NK-92 (cell line): Measurements from ENCODE around the gene PTPN12.
A peak's percentile ranks its signal among the peaks of the same experiment; 100 is the strongest.
"Not testable (repeated sequence)": the region's sequence is repeated elsewhere in the genome, so short reads cannot be mapped to it uniquely, and the experiment has no call there.

Experiments
- DNase-seq: peaks from one replicate; lab custom pipeline; 2025; ENCODE audit not compliant: unreplicated experiment; lab: John Stamatoyannopoulos, UW

Gene PTPN12

DNA sequence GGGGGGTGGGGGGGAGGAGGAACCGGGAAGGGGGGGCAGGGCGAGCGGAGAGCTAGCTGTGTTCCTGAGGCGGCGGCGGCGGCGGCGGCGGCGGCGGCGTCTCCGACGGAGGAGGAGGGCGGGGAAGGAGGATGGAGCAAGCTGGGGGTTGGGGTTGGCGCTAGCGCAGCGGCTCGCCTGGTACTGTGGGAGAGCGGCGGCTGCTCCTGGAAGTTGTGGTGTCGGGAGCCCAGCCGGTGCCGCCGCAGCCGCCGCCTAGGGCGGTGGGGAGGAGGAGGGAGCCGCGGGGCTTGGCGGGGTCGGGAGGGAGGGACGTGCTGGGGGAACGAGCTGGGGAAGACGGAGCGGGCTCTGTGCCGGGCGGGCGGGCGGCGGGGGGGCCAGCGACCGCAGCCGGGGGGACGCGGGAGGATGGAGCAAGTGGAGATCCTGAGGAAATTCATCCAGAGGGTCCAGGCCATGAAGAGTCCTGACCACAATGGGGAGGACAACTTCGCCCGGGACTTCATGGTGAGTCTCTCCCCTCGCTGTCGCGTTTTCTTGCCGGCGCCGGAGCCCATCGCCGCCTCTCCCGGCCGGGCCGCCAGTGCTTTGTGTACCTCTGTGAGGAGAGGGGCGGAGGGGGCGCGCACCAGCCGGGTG lies at the start of gene PTPN12:
Gene PTPN12, plus strand, starts transcription at position 160 of the 642 bp plus-strand sequence. Its CDS starts 252 bp downstream, at position 412.
- DNase-seq, result no peak

DNA sequence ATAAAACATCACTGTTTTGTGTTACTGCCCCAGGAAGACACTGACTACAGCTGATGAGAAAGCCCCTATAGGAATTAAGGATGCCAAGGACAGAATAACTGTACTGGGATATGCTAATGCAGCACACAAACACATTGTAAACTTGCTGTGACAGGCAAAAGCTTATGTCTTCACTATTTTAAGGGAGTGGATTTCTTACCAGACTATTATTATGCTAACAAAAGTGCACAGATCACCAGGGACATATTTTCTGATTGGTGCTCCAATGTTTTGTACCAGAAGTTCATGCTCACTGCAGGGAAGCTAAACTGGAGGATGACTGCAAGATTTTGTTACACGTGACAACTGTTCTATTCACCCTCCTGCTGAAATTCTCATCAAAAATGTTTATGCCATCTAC lies 48.1 kb upstream of the PTPN12 start:
- no peak for DNase-seq

DNA sequence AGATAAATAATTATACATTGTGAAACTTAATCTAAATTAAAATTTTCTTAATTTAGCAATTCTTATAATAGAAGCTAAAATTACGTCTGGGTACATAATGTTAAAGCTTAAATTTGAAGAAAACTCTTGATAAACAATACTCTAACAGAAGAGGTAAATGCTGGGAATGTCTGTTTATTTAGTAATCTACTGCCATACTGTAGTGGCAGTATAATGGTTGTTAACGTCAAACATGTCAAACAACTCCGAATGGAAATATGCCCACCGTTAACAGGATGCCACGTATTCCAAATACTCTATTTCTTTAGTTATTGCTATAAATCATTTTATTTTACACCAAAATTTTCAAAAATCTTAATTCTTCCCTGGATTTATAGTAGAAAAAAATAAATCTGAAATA lies 40.0 kb upstream of the PTPN12 start:
- DNase-seq, result no peak

DNA sequence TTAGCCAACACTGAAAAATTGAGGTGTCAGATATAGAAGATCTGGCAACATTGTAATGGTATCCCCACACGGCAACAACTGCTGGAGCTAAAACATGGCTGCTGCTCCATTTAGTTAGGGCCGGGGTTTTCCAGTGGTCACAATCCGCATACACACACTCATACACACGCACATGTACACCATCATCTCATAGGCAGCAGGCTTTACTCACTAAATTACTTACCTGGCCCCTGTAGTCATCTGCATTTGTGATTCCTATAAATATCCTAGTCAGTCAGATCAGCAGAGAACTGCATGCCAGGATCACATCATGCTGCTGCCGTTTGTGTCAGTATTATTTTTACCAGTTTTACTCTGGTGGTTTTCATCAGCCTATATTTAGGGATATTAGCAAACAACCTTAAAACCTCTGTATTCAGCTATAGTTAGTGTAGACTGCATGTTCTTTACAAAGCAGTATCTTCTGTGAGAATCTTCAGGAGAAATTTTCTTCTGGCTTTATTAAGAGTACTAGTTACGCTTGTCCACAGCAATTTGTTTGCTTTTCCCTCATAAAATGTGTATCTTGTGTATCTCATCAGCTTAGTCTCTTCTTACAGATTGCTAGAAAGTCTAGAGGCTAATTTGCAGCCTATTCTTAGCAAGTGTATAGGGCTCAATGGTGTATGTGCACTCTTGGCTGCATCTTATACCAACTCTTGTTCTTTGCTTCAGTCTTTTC lies 38.3 kb upstream of the PTPN12 start:
- DNase-seq, result no peak

DNA sequence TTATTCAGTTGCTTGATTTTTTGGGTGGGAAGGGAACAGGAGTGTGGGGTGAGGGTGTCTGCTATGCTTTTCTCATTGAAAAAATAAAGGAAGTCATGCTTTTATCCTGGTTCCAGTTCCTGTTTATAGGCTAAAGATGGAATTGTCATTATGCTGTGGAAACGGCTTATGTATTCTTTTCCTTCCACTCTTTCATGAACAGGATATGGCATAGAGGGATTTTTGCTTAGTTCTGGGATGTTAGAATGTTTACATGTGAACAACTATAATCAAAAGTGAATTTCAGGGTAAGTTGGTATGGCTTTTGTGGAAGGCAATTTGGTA lies 35.9 kb upstream of the PTPN12 start:
- DNase-seq, result no peak

DNA sequence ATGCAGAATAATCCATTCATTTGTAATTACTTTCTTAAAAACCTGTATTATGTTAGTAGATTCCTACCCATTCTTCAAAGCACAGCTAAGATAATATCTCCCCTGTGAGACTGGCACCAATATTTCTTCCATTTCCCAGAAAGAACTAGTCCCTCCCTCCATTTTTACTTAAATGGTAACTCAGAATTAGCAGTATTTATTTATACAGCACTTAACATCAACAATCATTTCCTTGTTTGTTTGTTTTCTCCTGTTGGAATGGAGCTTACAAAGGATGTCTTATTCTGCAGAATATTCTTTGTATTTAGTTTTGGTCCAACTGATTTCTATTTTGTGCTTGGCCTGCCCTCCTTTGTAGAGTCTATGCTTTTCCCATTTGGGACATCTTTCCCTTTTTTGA lies 32.1 kb upstream of the PTPN12 start:
- DNase-seq, result no peak

DNA sequence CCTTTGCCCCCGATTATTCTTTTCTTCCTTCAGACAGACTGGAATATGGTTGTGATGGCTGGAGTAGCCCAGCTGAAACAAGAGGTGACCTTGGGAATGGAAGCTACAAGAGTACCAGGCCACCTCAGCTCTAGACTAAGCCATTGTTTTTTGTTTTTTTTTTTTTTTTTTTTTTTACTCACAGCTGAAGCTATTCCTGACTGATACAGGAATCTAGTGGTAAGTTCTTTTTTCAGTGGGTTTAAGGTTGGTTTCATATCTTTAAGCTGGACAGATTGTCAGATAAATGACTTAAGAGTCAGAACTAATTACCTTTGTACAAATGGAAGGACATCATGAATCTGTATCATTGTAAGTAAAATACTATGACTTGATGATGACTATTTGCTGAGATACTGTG lies 30.2 kb upstream of the PTPN12 start:
- DNase-seq, result no peak

DNA sequence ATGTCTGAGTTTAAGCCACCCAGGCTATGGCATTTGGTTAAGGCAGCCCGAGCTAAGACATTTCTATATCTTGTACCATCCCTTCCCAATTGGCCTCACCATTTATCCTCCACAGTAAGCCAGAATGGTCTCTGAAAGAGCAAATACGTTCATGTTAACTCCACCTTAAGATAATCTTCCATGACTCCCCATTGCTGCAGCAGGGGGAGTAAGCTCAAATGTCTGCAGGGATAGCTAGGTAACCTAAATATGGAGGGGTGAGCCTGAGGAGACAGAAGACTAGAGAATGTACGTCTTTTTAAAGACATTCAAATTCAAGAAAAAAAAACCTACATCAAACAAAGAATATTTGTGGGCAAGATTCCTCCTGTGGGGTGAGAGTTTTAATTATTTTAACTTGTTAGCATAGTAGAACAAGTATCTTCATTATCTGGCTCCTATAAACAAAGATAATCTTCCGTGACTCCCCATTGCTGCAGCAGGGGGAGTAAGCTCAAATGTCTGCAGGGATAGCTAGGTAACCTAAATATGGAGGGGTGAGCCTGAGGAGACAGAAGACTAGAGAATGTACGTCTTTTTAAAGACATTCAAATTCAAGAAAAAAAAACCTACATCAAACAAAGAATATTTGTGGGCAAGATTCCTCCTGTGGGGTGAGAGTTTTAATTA lies 24.0 kb upstream of the PTPN12 start:
- DNase-seq, result not testable (repeated sequence)

DNA sequence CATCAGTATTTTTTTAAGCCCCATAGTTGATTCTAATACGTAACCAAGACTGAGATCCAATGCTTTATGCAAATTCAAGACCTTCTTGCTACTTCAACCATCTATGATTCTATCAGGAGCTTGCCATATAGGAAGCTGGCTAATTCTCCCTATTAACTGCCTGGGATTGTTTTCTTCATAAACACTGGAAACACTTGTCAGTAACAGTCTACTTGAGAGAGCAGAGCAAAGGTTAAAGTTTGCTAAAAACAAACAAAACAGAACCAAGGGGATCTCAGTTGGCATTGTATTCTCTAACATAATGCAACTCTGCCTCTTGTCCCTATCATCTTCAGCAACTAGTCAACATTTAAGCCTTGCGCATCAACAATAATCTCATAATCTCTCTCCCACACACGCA lies 21.0 kb upstream of the PTPN12 start:
- DNase-seq, result no peak

DNA sequence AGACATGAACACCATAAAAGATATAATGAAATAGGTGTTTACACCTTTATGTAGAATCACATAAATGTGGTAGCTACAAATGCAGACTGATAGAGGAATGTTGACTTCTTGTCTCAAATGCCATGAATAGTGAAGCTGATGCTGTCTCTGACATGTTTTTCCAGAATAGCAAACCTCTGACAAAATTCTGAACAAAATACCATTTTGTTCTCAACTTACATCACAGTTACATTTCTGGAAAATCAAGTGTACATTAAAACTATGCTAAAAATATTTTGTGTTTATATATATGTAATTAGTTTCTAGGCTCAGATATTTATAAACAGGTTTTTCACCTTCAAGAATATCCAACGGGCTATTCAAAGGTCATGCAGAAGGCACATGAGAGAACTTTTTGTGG lies 16.8 kb upstream of the PTPN12 start:
- DNase-seq, result no peak

DNA sequence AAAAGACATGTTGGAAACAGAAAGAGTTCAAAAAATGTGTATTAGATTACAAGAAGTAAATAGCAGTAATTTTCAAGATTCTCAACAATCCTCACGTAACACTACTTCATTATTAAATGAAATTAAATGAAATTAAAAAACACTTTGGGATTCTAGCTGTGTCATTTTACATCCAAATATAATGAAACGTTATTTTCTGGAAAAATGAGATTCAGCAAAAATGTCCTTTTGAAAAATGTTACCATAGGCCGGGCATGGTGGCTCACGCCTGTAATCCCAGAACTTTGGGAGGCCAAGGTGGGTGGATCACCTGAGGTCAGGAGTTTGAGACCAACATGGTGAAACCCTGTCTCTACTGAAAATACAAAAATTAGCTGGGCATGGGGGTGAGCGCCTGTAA lies 15.6 kb upstream of the PTPN12 start:
- DNase-seq, result not testable (repeated sequence)

DNA sequence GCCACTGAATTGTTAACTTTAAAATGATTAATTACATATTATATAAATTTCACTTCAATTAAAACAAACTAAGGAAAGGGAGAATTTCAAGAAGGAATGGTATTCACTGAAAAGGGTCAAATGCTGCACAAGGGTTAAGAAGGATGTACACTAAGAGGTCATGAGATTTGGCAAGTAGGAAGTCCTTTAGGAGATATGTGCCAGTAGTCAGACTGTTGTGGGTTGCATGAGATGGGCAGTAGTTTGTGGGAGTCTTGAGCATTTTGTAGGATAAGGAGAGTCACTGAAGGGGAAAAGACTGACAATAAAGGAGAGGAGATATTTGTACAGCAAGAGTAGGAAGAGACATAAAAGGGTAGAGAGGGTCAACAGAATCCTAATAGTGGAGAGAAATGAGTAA lies 12.4 kb upstream of the PTPN12 start:
- no peak for DNase-seq

DNA sequence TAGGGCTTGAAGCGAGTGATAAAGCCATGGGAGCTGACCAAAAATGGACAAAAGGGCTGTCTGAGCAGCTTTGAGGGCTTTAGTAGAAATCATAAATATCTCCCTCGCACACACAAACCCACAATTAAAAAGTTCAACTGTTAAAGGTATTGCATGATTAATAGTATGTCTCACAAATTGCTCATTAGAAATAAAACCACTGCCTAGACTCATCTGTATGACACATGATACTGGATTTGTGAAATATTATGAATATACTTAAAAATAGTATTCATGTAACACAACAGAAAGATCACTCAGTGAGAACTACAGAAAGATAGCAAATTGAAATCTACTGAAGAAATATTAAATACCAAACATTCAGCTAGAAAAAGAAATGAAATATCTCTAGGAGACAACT lies 11.9 kb upstream of the PTPN12 start:
- no peak for DNase-seq

DNA sequence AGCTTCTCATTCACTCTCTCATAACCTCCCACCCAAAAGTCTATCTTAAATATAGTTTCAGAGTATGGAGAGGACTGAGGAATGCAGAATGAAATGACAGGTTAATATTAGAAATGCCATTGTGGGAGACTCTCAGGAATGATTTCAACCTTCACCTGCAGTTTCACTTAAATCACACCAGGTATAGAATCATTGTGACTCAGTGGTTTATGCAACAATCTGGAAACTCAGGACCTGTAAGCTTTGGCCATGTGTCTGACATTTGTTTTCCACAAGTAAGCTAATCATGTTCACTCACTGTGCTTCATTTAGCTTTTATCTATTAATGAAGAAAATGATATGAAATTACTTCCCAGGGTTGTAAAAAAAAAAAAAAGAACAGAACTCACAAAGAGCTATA lies 8.7 kb upstream of the PTPN12 start:
- DNase-seq, result no peak

DNA sequence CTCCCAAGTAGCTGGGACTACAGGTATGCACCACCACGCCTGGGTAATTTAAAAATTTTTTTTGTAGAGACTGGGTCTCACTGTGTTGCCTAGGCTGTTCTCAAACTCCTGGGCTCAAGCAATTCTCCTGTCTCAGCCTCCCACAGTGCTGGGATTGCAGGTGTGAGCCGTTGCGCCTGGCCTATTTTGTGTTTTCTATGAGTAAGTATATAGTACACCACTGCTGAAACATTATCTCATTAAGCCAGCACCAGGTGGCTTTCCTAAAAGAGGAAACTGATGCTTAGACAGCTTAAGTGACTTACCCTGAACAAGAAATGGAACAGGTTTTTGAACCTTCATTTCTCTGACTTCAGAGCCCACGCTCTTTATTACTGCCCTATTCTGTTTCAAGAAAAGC lies 7.8 kb upstream of the PTPN12 start:
- DNase-seq, result no peak

DNA sequence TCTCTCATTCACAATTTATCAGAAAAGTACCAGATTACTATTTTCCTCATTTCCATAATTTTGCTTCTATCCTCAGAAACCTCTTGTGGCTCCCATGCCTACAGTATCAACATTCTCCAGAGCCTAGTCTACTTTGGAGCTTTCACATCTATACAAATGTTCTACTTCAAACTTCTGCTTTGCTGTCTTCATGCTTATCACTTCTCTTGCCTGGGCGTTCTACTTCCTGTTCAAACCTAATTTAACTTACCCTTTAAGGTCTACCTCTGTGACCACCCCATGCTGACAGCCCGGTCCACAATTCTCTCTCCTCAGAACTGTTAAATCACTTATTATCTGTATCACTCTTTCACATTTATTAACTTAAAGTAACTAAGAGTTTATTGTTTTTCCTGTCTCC lies 6.1 kb upstream of the PTPN12 start:
- no peak for DNase-seq

DNA sequence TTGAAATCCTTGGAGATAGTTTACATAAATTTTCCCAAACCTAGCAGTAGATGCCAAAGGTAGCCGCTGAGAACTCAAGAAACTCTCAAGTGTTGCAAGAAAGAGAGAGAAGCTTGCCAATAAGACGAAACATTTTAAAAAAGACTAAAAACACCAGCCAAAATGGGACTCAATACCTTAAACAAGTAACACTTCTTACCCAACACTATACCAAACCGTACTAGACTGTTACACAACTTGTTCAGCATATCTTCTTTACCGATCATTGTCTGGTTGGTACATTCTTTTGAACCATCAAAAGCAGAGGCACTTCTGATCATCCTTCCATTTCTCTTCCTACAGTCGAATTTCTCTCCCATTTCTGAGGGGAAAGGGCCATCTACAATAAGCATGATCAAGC lies 4.8 kb upstream of the PTPN12 start:
- no peak for DNase-seq

DNA sequence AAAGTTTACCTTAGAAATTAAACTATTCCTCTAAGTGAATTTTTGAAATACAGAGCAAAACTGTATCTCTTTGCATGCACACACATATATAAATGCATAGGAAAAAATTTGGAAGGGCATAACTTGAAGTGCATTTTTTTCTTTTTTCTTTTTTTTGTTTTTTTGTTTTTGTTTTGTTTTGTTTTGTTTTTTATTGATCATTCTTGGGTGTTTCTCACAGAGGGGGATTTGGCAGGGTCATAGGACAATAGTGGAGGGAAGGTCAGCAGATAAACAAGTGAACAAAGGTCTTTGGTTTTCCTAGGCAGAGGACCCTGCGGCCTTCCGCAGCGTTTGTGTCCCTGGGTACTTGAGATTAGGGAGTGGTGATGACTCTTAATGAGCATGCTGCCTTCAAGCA lies 4.4 kb upstream of the PTPN12 start:
- DNase-seq, result not testable (repeated sequence)

DNA sequence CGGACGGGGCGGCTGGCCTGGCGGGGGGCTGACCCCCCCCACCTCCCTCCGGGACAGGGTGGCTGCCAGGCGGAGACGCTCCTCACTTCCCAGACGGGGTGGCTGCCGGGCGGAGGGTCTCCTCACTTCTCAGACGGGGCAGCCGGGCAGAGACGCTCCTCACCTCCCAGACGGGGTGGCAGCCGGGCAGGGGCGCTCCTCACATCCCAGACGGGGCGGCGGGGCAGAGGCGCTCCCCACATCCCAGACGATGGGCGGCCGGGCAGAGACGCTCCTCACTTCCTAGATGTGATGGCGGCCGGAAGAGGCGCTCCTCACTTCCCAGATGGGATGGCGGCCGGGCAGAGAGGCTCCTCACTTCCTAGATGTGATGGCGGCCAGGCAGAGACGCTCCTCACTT lies 3.0 kb upstream of the PTPN12 start:
- not testable (repeated sequence) for DNase-seq

DNA sequence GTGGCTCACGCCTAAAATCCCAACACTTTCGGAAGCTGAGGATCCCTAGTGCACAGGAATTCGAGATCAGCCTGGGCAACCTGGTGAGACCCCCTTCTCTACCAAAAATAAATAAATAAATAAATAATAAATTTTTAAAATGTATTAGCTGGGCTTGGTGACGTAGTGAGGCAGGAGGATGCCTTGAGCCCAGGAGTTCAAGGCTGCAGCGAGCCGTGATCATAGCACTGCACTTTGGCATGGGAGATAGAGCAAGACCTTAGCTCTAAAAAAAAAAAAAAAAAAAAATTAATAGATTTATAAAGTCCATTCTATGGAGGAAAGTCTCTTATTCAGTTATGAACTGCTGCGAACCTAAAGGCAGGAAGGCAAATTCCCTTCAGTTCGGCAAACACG lies 1.1 kb upstream of the PTPN12 start:
- DNase-seq, result no peak

DNA sequence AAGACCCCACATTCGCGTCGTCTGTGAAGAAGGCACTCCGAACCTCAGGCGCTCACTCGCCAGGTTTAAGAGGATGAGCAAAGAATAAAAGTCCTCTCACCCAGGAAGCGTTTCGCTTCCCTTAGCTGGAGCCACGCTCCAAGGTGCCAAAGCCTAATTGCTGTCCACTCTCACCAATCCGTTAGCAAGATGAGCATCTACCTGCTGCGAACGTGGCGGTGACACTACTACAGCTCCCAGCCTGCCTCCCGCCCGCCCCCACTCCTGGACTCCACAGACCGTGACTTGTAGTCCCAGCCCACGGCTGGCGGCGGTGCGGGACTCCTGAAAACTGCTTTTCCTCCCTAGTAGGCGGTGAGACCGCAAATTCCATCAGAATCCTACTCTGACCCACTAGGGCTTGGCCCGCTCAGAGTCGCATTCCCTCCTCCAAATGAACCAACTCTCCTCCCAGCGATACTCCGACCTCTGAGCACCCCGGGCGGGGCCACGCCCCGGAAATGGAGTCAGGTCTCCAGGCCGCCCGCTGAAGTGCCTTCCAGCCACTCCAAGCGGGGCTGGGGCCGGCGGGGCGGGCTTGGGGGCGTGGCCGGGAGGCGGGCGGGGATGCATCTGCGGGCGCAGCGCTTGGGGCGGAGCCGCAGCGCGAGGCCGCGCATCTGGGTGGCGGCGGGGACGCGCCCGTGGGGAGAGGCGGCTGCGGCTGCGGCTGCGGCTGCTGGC lies 521 bp upstream of the PTPN12 start:
- peak; percentile 85 for DNase-seq

DNA sequence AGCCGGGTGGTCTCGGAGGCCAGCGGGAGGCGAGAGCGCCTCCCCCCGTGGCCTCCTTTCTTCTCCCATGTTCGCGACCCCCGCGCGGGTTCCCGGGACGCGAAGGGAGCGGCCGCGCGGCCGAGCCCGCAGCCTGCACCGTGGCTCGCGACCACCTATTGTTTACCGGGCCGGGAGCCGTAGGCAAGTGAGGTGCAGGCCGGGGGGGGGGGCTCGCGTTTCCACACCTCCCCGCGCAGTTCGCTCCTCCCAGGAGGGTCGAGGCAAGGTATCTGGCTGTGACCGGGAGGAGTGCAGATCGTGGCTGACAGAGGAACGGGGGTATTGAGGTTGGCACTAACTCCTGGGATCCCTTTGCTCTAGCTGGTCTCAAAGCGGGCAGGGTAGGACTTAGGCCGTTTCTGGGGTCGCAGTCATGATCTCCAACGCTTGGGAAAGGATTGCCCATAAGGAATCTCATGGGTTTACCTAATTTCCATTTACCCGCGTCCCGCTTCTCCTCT lies 734 bp downstream of the PTPN12 start:
- no peak for DNase-seq
